Ectodermal cell (in vitro differentiated cells): ENCODE results near the gene GPR146.
"Not testable (repeated sequence)": the region's sequence is repeated elsewhere in the genome, so short reads cannot be mapped to it uniquely, and the experiment has no call there.

ENCODE experiments used
- H3K27ac ChIP-seq: 2 replicates; pipeline ENCODE4 v1.7.0; 2013; ENCODE audit warnings: mild to moderate bottlenecking, low read depth, low read length; ENCODE audit not compliant: insufficient read depth, poor library complexity, severe bottlenecking
- H3K27me3 ChIP-seq: 2 replicates; pipeline ENCODE4 v1.7.0; 2013; ENCODE audit warnings: mild to moderate bottlenecking, low read length; ENCODE audit not compliant: insufficient read depth, control insufficient read depth, poor library complexity, severe bottlenecking
- H3K36me3 ChIP-seq: one replicate; pipeline ENCODE4 v1.7.0; 2013; ENCODE audit warnings: low read length; ENCODE audit not compliant: control insufficient read depth, insufficient read depth
- H3K4me1 ChIP-seq: one replicate; pipeline ENCODE4 v1.7.0; 2013; ENCODE audit warnings: low read length; ENCODE audit not compliant: control insufficient read depth, insufficient read depth
- H3K4me3 ChIP-seq: 2 replicates; pipeline ENCODE4 v1.7.0; 2013; ENCODE audit warnings: low read depth, low read length, control low read depth; ENCODE audit not compliant: insufficient read depth
- H3K9me3 ChIP-seq: 2 replicates; pipeline ENCODE4 v1.7.0; 2013; ENCODE audit warnings: mild to moderate bottlenecking, low read length, moderate library complexity; ENCODE audit not compliant: control insufficient read depth
- WGBS, 2 experiments: methylation state at CpG; one replicate each; pipeline ENCODE4 v1.1.7; 2013; ENCODE audit warnings: missing lambda C conversion rate in 2 of 2; 5-methylcytosine and 5-hydroxymethylcytosine counted together

The GPR146 gene

DNA sequence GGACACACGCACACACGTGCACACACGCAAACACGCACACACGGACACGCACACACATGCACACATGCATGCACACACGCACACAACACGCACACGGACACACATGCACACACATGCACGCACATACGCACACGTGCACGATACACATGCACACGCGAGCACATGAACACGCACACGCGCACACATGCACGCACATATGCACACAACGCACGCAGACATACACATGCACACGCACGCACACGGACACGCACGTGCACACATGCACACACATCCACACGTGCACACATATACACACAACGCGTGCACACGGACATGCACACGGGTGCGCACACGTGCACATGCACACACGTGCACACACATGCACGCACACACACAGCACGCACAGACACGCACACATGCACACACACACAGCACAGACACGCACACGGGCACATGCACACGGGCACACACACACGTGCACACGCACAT is 26.2 kb downstream of the GPR146 start:
- H3K4me1 ChIP-seq: peaks cover 8% of the 10 kb centered on the region
- H3K27me3 ChIP-seq: no peaks in the 10 kb centered on the region

GRCh38 chr7:1071731-1072254 is 27.4 kb downstream of the GPR146 start:
- 95 to 96% methylated on average over 19 of the region's 19 CpGs for WGBS, 2 experiments
- H3K27ac ChIP-seq: no peak overlapping the region
- H3K36me3 ChIP-seq: no peaks in the 10 kb centered on the region
- H3K9me3 ChIP-seq: no peaks in the 10 kb centered on the region
- no peaks in the 10 kb centered on the region for H3K27me3 ChIP-seq
- H3K4me1 ChIP-seq: peaks cover 6% of the 10 kb centered on the region
- H3K4me3 ChIP-seq: no peak overlapping the region

More for the DNA sequence above, 26.2 kb downstream of the GPR146 start:
- Histone ChIP-seq H3K4me3 (no peak overlapping the region), H3K27ac (no peak overlapping the region), H3K36me3 (no peaks in the 10 kb centered on the region), H3K9me3 (no peaks in the 10 kb centered on the region)
- WGBS, 2 experiments: 93 to 94% methylated on average over 42 of the region's 42 CpGs

DNA sequence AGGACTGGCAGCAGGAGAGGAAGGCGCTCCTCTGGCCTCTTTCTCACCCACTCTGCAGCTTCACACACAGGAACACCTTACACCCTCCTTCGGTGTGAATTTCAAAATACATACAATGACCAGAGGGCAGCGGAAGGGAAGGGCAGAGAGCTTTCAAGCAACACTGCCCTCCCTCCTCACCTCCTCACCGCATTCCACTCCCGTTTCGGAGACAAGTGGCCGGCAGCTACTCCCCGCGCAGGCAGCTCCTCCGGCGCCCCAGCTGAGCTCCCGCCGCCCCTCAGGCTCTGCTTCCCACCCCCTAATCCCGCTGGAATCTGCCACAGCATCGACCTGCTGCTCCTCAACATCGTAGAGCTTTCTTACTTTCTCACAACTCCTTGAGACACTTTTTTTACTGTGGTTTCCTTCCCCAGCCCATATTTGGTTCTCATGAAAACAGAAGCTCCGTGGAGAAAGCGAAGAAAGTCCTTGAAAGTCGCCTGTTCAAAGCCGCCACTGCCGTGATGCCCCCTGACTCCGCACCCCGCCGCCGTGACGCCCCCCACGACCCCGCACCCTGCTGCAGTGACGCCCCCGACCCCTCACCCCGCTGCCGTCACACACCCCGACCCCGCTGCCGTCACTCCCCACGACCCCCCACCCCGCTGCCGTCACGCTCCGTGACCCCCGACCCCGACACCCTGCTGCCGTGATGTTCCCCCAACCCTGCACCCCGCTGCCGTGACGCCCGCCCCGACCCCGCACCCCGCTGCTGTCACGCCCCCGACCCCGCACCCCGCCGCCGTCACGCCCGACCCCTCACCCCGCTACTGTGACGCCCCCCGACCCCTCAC is 29.0 kb downstream of the GPR146 start:
- H3K27me3 ChIP-seq: no peaks in the 10 kb centered on the region
- H3K36me3 ChIP-seq: no peaks in the 10 kb centered on the region
- peak overlapping the region; percentile 55 for H3K27ac ChIP-seq
- 75 to 78% methylated on average over 40 to 48 of the region's 61 CpGs for WGBS, 2 experiments
- H3K4me3 ChIP-seq: no peak overlapping the region
- H3K9me3 ChIP-seq: no peaks in the 10 kb centered on the region
- H3K4me1 ChIP-seq: peaks cover 6% of the 10 kb centered on the region

GRCh38 chr7:1074018-1074417 is 29.7 kb downstream of the GPR146 start:
- not testable (repeated sequence) for H3K4me1 ChIP-seq, H3K27me3 ChIP-seq
- 93 to 95% methylated on average over 24 to 28 of the region's 43 CpGs for WGBS, 2 experiments

GRCh38 chr7:1074593-1075431 is 30.5 kb downstream of the GPR146 start:
- Histone ChIP-seq H3K4me1 (peaks cover 6% of the 10 kb centered on the region), H3K9me3 (no peaks in the 10 kb centered on the region), H3K27ac (no peak overlapping the region), H3K36me3 (no peaks in the 10 kb centered on the region), H3K4me3 (no peak overlapping the region), H3K27me3 (no peaks in the 10 kb centered on the region)
- 82 to 86% methylated on average over 30 of the region's 30 CpGs for WGBS, 2 experiments

More at GRCh38 chr7:1074018-1074417, 29.7 kb downstream of the GPR146 start:
- H3K4me3 ChIP-seq, H3K36me3 ChIP-seq, H3K27ac ChIP-seq, H3K9me3 ChIP-seq: not testable (repeated sequence)

DNA sequence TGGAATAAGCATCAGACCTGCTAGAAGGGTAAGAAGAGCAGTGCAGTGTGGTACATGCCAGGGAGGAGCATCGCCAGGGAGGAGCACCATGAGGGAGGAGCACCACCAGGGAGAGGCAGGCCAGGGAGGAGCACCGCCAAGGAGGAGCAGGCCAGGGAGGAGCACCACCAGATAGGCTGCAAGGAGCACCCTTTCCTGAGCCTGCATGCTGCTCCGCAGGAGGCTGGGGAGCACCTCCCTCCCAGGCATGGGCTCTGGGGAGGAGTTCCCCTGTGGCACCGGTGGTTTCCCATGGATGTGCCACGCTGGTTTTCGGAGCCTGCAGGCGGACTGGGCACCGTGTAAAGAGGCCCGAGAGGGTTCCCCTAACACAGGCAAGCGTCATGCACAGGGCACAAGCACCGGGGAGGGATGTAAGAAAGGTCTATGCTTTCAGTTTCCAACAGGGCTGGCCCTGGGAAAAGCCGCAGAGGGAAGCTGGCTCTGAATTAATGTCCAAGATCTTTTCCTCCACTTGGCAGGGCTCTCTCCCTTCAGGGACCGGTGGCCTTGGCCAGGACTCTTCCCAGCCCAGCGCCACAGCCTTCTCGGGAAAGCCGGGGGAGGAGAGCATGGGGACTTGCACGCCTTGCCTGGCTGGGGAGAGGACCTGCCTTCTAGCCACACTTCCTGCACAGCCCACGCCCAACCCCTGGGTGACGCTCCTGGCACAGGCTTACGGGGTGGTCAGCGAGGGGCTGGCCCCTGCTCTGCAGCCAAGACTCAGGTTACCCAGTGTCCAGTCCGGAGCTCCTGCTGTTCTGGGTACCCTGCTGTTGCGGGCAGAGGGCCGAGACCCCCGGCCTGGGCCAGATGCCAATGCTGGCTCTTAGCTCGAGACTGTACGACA is 32.1 kb downstream of the GPR146 start:
- H3K27me3 ChIP-seq: no peaks in the 10 kb centered on the region
- H3K4me3 ChIP-seq: no peak overlapping the region
- H3K4me1 ChIP-seq: peaks cover 6% of the 10 kb centered on the region
- H3K9me3 ChIP-seq: no peaks in the 10 kb centered on the region
- no peak overlapping the region for H3K27ac ChIP-seq
- WGBS, 2 experiments: 95 to 96% methylated on average over 27 of the region's 27 CpGs
- no peaks in the 10 kb centered on the region for H3K36me3 ChIP-seq

DNA sequence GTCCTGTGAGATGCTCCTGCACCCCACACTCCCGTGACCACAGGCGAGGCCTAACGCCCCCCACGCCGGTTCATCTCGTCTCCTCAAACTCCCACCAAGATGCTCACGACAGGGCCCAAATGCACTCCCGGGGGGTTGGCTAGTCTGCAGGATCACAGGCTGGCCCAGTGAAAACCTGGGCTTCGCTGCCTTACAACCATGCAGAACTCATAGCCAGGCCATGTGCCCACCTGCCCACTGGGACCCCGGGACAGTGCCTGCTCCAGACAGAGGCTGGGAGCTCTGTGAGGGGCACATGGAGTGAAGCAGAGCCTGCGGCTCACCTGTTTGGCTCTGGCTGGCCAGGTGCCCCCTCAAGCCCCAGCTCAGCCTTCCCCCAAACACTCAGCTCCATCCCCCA is 34.2 kb downstream of the GPR146 start:
- no peaks in the 10 kb centered on the region for H3K27me3 ChIP-seq
- no peak overlapping the region for H3K4me3 ChIP-seq
- no peaks in the 10 kb centered on the region for H3K36me3 ChIP-seq
- no peaks in the 10 kb centered on the region for H3K9me3 ChIP-seq
- H3K4me1 ChIP-seq: peaks cover 6% of the 10 kb centered on the region
- 94 to 95% methylated on average over 11 of the region's 11 CpGs for WGBS, 2 experiments
- H3K27ac ChIP-seq: no peak overlapping the region

DNA sequence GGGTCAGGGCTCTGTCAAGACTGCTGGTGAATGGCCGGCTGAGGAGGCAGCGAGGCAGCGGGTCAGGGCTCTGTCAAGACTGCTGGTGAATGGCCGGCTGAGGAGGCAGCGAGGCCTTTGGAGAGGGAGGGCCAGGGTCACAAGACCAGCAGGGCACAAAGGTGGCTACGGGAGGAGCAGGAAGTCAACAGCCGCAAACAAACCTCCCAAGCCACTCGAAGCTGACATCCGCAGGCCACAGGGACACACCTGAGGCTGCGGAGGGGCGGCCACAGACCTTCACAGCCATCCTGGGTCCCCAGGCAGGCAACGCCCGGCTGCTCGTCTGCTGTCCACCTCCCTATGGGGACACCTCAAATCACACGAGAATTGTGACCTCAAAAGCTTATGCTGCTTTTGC is 34.6 kb downstream of the GPR146 start:
- 81% methylated on average over 15 of the region's 15 CpGs for WGBS, 2 experiments
- Histone ChIP-seq H3K4me1 (peaks cover 6% of the 10 kb centered on the region), H3K9me3 (no peaks in the 10 kb centered on the region), H3K27ac (no peak overlapping the region), H3K4me3 (no peak overlapping the region), H3K27me3 (no peaks in the 10 kb centered on the region), H3K36me3 (no peaks in the 10 kb centered on the region)

GRCh38 chr7:1079546-1079945 is 35.2 kb downstream of the GPR146 start:
- no peaks in the 10 kb centered on the region for H3K27me3 ChIP-seq
- H3K9me3 ChIP-seq: no peaks in the 10 kb centered on the region
- 91 to 93% methylated on average over 12 of the region's 12 CpGs for WGBS, 2 experiments
- no peak overlapping the region for H3K27ac ChIP-seq
- no peaks in the 10 kb centered on the region for H3K36me3 ChIP-seq
- H3K4me3 ChIP-seq: no peak overlapping the region
- H3K4me1 ChIP-seq: peaks cover 2% of the 10 kb centered on the region
